Inferior parietal cortex (tissue), 1 donor: ENCODE results near the gene ZNF492.

ENCODE experiments used
- DNase-seq: peaks from one replicate; pipeline ENCODE4 v3.0.0-alpha.2; 2016; ENCODE audit errors: extremely low spot score

Gene ZNF492

GRCh38 chr19:22633706-22634449 is at the start of gene ZNF492:
ZNF492 (plus strand) TSS chr19:22634324; CDS start chr19:22653400, 19,076 bp downstream.
- DNase-seq = peak; percentile 85

GRCh38 chr19:22595422-22595821 is 38.7 kb upstream of the ZNF492 start:
- DNase-seq = no peak

- peak; percentile 34 for DNase-seq
Observed at GRCh38 chr19:22595918-22596341, 38.2 kb upstream of the ZNF492 start.

GRCh38 chr19:22600690-22601648 is 33.2 kb upstream of the ZNF492 start:
- DNase-seq = no peak

GRCh38 chr19:22601906-22602630 is 32.1 kb upstream of the ZNF492 start:
- no peak for DNase-seq

- no peak for DNase-seq
Observed at GRCh38 chr19:22602631-22603272, 31.4 kb upstream of the ZNF492 start.

GRCh38 chr19:22603518-22604440 is 30.3 kb upstream of the ZNF492 start:
- no peak for DNase-seq

- no peak for DNase-seq
Observed at GRCh38 chr19:22604571-22605274, 29.4 kb upstream of the ZNF492 start.

- DNase-seq = no peak
Observed at GRCh38 chr19:22605275-22606211, 28.6 kb upstream of the ZNF492 start.

- no peak for DNase-seq
Observed at GRCh38 chr19:22606212-22606553, 27.9 kb upstream of the ZNF492 start.

GRCh38 chr19:22606954-22607652 is 27.0 kb upstream of the ZNF492 start:
- no peak for DNase-seq

GRCh38 chr19:22607653-22608430 is 26.3 kb upstream of the ZNF492 start:
- no peak for DNase-seq

GRCh38 chr19:22608441-22608840 is 25.7 kb upstream of the ZNF492 start:
- DNase-seq = no peak

GRCh38 chr19:22609630-22610029 is 24.5 kb upstream of the ZNF492 start:
- no peak for DNase-seq

- DNase-seq = no peak
Observed at GRCh38 chr19:22610121-22610520, 24.0 kb upstream of the ZNF492 start.

- DNase-seq = no peak
Observed at GRCh38 chr19:22612316-22612715, 21.8 kb upstream of the ZNF492 start.

GRCh38 chr19:22616659-22617058 is 17.5 kb upstream of the ZNF492 start:
- DNase-seq = no peak
